ENCODE results near the gene RTTN.

RTTN gene

DNA sequence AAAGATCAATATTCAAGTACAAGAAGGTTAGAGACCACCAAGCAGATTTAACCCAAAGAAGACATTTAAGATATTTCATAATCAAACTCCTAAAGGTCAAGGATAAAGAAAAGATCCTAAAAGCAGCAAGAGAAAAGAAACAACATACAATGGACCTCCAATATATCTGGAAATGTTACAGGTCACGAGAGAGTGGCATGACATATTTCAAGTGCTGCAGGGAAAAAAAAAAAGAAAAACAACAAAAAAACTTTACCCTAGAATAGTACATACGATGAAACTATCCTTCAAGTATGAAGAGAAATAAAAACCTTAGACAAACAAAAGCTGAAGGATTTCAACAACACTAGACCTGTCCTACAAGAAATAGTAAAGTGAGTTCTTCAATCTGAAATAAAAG, 166.3 kb downstream of the RTTN start:
- Histone ChIP-seq H3K4me2 (ENCODE audit: low read depth, low read length, poor library complexity, severe bottlenecking) (no peak overlapping the region), H3K4me1 (ENCODE audit: insufficient read depth, low read length, poor library complexity, severe bottlenecking) (no peaks in the 10 kb centered on the region)

DNA sequence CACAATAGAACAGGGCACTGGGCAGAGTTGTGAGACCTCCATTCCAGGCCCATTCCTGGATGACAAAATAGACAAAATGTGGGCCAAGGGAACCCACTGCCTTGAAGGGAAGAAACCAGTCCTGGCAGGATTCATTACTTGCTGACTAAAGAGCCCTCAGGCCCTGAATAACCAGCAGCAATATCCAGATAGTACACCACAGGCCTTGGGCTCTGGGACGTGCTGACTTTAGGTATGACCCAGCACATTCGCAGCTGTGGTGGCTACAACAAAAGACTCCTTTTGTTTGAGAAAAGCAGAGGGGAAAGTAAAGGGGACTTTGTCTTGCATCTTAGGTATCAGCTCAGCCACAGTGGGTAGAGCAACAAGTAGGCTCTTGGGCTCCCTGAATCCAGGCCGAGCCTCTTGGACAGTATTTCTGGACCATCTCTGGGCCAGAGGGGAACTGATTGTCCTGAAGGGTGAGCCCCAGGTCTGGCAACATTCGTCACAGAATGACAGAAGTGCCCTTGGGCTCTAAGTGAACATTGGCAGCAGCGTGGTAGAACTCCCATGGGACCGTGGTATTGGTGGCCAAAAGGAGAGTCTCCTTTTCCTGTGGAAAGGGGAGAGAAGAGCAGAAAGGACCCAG, 167.9 kb downstream of the RTTN start:
- Histone ChIP-seq H3K4me3 (ENCODE audit: low read length, poor library complexity, severe bottlenecking) (no peak overlapping the region), H3F3A (ENCODE audit: low read depth) (no peaks in the 10 kb centered on the region), H3K27me3 (ENCODE audit: insufficient read depth, low read length, poor library complexity, severe bottlenecking) (no peaks in the 10 kb centered on the region), H3K9me3 (ENCODE audit: insufficient read depth, low read depth, low read length) (no peaks in the 10 kb centered on the region; the same call in 1 of the 2 replicates), H3K79me2 (ENCODE audit: insufficient read depth, low read length) (peaks cover 3% of the 10 kb centered on the region; the same call in 1 of the 2 replicates), H3K4me2 (ENCODE audit: low read depth, low read length, poor library complexity, severe bottlenecking) (no peak overlapping the region), H3K9ac (ENCODE audit: low read depth, low read length, poor library complexity, severe bottlenecking) (no peak overlapping the region), H4K20me1 (ENCODE audit: insufficient read depth, low read length, poor library complexity, severe bottlenecking) (no peaks in the 10 kb centered on the region), H3K4me1 (ENCODE audit: insufficient read depth, low read length, poor library complexity, severe bottlenecking) (no peaks in the 10 kb centered on the region), H3K36me3 (ENCODE audit: insufficient read depth, low read length) (peaks cover 20% of the 10 kb centered on the region; the same call in 1 of the 2 replicates), H2AFZ (ENCODE audit: low read length) (no peak overlapping the region), H3K9me2 (replicated peaks; ENCODE audit: low read depth, low read length) (no peaks in the 10 kb centered on the region)
- TF ChIP-seq EZH2phosphoT487 (IDR thresholded peaks at IDR 0.05; ENCODE audit: borderline replicate concordance): no peak
- TF ChIP-seq, protein P1, sequence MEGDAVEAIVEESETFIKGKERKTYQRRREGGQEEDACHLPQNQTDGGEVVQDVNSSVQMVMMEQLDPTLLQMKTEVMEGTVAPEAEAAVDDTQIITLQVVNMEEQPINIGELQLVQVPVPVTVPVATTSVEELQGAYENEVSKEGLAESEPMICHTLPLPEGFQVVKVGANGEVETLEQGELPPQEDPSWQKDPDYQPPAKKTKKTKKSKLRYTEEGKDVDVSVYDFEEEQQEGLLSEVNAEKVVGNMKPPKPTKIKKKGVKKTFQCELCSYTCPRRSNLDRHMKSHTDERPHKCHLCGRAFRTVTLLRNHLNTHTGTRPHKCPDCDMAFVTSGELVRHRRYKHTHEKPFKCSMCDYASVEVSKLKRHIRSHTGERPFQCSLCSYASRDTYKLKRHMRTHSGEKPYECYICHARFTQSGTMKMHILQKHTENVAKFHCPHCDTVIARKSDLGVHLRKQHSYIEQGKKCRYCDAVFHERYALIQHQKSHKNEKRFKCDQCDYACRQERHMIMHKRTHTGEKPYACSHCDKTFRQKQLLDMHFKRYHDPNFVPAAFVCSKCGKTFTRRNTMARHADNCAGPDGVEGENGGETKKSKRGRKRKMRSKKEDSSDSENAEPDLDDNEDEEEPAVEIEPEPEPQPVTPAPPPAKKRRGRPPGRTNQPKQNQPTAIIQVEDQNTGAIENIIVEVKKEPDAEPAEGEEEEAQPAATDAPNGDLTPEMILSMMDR (conservative IDR thresholded peaks at IDR 0.05; ENCODE audit: low read length): no peak

More for the DNA sequence above, 166.3 kb downstream of the RTTN start:
- Histone ChIP-seq H2AFZ (ENCODE audit: low read length) (no peak overlapping the region), H3K4me3 (ENCODE audit: low read length, poor library complexity, severe bottlenecking) (no peak overlapping the region), H3K9me2 (replicated peaks; ENCODE audit: low read depth, low read length) (no peaks in the 10 kb centered on the region), H4K20me1 (ENCODE audit: insufficient read depth, low read length, poor library complexity, severe bottlenecking) (no peaks in the 10 kb centered on the region), H3K36me3 (ENCODE audit: insufficient read depth, low read length) (peaks cover 23% of the 10 kb centered on the region; the same call in 1 of the 2 replicates), H3K79me2 (ENCODE audit: insufficient read depth, low read length) (no peaks in the 10 kb centered on the region), H3K9me3 (ENCODE audit: insufficient read depth, low read depth, low read length) (no peaks in the 10 kb centered on the region; the same call in 1 of the 2 replicates), H3F3A (ENCODE audit: low read depth) (no peaks in the 10 kb centered on the region), H3K27me3 (ENCODE audit: insufficient read depth, low read length, poor library complexity, severe bottlenecking) (no peaks in the 10 kb centered on the region), H3K9ac (ENCODE audit: low read depth, low read length, poor library complexity, severe bottlenecking) (no peak overlapping the region)
- no peak for TF ChIP-seq EZH2phosphoT487 (IDR thresholded peaks at IDR 0.05; ENCODE audit: borderline replicate concordance)
- TF ChIP-seq, protein P1 (conservative IDR thresholded peaks at IDR 0.05; ENCODE audit: low read length): no peak

DNA sequence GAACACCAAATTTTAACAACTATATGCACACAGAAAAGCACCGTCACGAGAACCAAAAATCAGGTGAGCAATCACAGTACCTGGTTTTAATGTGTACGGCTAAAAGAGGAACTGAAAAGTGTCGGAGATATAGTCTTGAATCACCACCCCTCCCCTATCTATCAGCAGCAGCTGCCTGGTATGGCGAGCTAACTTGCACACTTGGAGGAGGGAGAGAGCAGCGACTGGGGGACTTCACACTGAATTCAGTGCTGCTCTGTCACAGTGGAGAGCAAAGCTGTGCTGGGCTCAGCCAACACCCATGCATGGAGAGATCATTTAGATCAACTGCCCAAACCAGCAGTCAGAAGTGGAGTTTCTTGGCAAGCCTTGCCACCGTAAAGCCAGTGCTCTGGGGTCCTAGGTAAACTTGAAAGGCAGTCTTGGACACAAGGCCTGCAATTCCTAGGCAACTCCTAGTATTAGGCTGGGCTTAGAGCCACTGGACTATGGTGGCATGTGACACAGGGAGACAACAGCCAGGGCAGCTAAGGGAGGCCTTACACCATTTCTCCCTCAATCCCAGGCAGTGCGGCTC, 168.6 kb downstream of the RTTN start:
- H3K4me1 ChIP-seq (ENCODE audit: insufficient read depth, low read length, poor library complexity, severe bottlenecking): no peaks in the 10 kb centered on the region
- peaks cover 3% of the 10 kb centered on the region; the same call in 1 of the 2 replicates for H3K79me2 ChIP-seq (ENCODE audit: insufficient read depth, low read length)
- H3K36me3 ChIP-seq (ENCODE audit: insufficient read depth, low read length): peaks cover 19% of the 10 kb centered on the region; the same call in 1 of the 2 replicates

More for the DNA sequence above, 168.6 kb downstream of the RTTN start:
- no peak overlapping the region for H3K4me2 ChIP-seq (ENCODE audit: low read depth, low read length, poor library complexity, severe bottlenecking)
- H3F3A ChIP-seq (ENCODE audit: low read depth): no peaks in the 10 kb centered on the region
- no peaks in the 10 kb centered on the region; the same call in 1 of the 2 replicates for H3K9me3 ChIP-seq (ENCODE audit: insufficient read depth, low read depth, low read length)
- H3K4me3 ChIP-seq (ENCODE audit: low read length, poor library complexity, severe bottlenecking): no peak overlapping the region
- H4K20me1 ChIP-seq (ENCODE audit: insufficient read depth, low read length, poor library complexity, severe bottlenecking): no peaks in the 10 kb centered on the region
- no peaks in the 10 kb centered on the region for H3K9me2 ChIP-seq (replicated peaks; ENCODE audit: low read depth, low read length)
- no peaks in the 10 kb centered on the region for H3K27me3 ChIP-seq (ENCODE audit: insufficient read depth, low read length, poor library complexity, severe bottlenecking)
- TF ChIP-seq, protein P1 (conservative IDR thresholded peaks at IDR 0.05; ENCODE audit: low read length): no peak
- TF ChIP-seq EZH2phosphoT487 (IDR thresholded peaks at IDR 0.05; ENCODE audit: borderline replicate concordance): no peak
- H3K9ac ChIP-seq (ENCODE audit: low read depth, low read length, poor library complexity, severe bottlenecking): no peak overlapping the region
- no peak overlapping the region for H2AFZ ChIP-seq (ENCODE audit: low read length)
